Measurements from ENCODE around the gene RMDN2.

The RMDN2 gene

DNA sequence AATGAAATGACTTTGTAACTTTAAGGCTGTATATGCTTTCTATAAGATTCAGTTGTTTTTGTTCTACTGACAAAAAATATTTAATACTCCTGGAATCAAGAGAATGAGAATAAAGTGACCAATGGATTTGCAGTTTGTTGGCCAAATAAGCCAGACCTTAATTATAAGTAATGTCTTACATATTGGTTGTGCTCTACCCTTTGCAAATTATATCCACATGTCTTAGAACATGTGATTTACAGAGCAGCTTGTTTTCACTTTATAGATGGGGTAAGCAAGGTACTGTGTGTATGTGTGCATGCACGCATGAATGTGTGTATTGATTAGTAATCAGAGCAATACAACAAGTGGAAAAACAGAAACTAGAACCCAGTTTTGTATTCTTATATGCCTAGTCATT, 59.1 kb downstream of the RMDN2 start:
- no peak overlapping the region for H3K4me2 ChIP-seq (ENCODE audit: low read length)
- H3K36me3 ChIP-seq (ENCODE audit: insufficient read depth, low read length) = no peaks in the 10 kb centered on the region
- H2AFZ ChIP-seq (ENCODE audit: low read length) = no peak overlapping the region
- H3K79me2 ChIP-seq (ENCODE audit: insufficient read depth, low read length) = no peaks in the 10 kb centered on the region
- TF ChIP-seq EZH2 (IDR thresholded peaks at IDR 0.05; ENCODE audit: borderline replicate concordance, low read length) = no peak
- TF ChIP-seq, protein P1, sequence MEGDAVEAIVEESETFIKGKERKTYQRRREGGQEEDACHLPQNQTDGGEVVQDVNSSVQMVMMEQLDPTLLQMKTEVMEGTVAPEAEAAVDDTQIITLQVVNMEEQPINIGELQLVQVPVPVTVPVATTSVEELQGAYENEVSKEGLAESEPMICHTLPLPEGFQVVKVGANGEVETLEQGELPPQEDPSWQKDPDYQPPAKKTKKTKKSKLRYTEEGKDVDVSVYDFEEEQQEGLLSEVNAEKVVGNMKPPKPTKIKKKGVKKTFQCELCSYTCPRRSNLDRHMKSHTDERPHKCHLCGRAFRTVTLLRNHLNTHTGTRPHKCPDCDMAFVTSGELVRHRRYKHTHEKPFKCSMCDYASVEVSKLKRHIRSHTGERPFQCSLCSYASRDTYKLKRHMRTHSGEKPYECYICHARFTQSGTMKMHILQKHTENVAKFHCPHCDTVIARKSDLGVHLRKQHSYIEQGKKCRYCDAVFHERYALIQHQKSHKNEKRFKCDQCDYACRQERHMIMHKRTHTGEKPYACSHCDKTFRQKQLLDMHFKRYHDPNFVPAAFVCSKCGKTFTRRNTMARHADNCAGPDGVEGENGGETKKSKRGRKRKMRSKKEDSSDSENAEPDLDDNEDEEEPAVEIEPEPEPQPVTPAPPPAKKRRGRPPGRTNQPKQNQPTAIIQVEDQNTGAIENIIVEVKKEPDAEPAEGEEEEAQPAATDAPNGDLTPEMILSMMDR (IDR thresholded peaks at IDR 0.05; ENCODE audit: low read length) = no peak
- no peak overlapping the region for H3K4me3 ChIP-seq (ENCODE audit: low read depth, low read length, poor library complexity, severe bottlenecking)
- no peaks in the 10 kb centered on the region for H3K9me3 ChIP-seq (ENCODE audit: low read length)
- H3K4me1 ChIP-seq (ENCODE audit: insufficient read depth, low read length, severe bottlenecking) = no peaks in the 10 kb centered on the region
- H3K9me2 ChIP-seq (ENCODE audit: low read depth, low read length) = no peaks in the 10 kb centered on the region
- no peak overlapping the region for H3K27ac ChIP-seq (ENCODE audit: low read depth, low read length, poor library complexity, severe bottlenecking)
- H3F3A ChIP-seq (ENCODE audit: insufficient read depth, low read length) = no peaks in the 10 kb centered on the region
- no peak overlapping the region for H3K9ac ChIP-seq (ENCODE audit: low read length)
- no peaks in the 10 kb centered on the region for H3K27me3 ChIP-seq (ENCODE audit: insufficient read depth, low read length)
- no peaks in the 10 kb centered on the region for H4K20me1 ChIP-seq (ENCODE audit: insufficient read depth, low read length)

DNA sequence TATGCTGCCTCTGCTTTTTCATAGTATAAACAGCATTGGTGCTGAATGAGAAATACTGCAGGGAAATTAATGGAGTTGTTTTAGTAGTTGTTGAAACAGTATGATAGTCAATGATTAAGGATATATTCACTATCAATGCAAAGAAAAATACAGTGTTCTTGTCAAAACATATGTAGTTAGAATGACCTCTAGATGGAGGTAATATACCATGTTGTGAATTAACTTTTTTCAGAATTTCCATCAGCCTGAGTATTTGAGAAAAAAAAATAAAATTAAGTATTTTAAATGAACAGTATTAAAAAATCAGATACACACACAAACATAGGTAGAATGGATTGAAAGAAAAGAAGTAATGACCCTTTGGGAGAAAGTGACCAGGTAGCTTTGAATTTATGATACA, 59.5 kb downstream of the RMDN2 start:
- Histone ChIP-seq H3K4me3 (ENCODE audit: low read depth, low read length, poor library complexity, severe bottlenecking) (no peak overlapping the region), H3K79me2 (ENCODE audit: insufficient read depth, low read length) (no peaks in the 10 kb centered on the region), H3K27me3 (ENCODE audit: insufficient read depth, low read length) (no peaks in the 10 kb centered on the region), H3K4me2 (ENCODE audit: low read length) (no peak overlapping the region), H3K9me3 (ENCODE audit: low read length) (no peaks in the 10 kb centered on the region), H3F3A (ENCODE audit: insufficient read depth, low read length) (no peaks in the 10 kb centered on the region), H3K9me2 (ENCODE audit: low read depth, low read length) (no peaks in the 10 kb centered on the region), H4K20me1 (ENCODE audit: insufficient read depth, low read length) (no peaks in the 10 kb centered on the region), H2AFZ (ENCODE audit: low read length) (no peak overlapping the region), H3K27ac (ENCODE audit: low read depth, low read length, poor library complexity, severe bottlenecking) (no peak overlapping the region), H3K4me1 (ENCODE audit: insufficient read depth, low read length, severe bottlenecking) (no peaks in the 10 kb centered on the region), H3K9ac (ENCODE audit: low read length) (no peak overlapping the region), H3K36me3 (ENCODE audit: insufficient read depth, low read length) (no peaks in the 10 kb centered on the region)
- no peak for TF ChIP-seq EZH2 (IDR thresholded peaks at IDR 0.05; ENCODE audit: borderline replicate concordance, low read length)
- TF ChIP-seq, protein P1 (IDR thresholded peaks at IDR 0.05; ENCODE audit: low read length) = no peak

DNA sequence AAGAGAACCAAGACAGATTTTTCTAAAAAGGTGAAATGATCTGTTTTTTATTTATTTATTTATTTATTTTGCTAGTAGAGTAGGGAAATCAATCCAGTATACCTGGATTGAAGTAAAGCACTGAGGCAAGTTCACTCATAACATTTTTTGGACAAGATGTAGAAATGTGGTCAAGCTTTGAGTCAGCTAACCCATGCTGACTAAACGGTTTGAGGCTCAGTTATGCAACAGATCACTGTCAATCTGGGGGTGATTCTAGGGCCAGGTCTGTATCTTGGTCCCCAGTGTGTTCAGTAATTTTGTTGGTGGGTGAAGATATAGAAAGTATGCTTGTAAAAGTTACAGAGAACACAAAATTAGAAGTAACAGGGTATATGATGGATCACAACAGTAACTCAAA, 60.2 kb downstream of the RMDN2 start:
- Histone ChIP-seq H3K27me3 (ENCODE audit: insufficient read depth, low read length) (no peaks in the 10 kb centered on the region), H3K4me3 (ENCODE audit: low read depth, low read length, poor library complexity, severe bottlenecking) (no peak overlapping the region), H3K27ac (ENCODE audit: low read depth, low read length, poor library complexity, severe bottlenecking) (no peak overlapping the region), H4K20me1 (ENCODE audit: insufficient read depth, low read length) (no peaks in the 10 kb centered on the region), H3K4me2 (ENCODE audit: low read length) (no peak overlapping the region), H3F3A (ENCODE audit: insufficient read depth, low read length) (no peaks in the 10 kb centered on the region), H3K9ac (ENCODE audit: low read length) (no peak overlapping the region), H3K9me3 (ENCODE audit: low read length) (no peaks in the 10 kb centered on the region), H3K9me2 (ENCODE audit: low read depth, low read length) (no peaks in the 10 kb centered on the region), H3K79me2 (ENCODE audit: insufficient read depth, low read length) (no peaks in the 10 kb centered on the region), H2AFZ (ENCODE audit: low read length) (no peak overlapping the region), H3K4me1 (ENCODE audit: insufficient read depth, low read length, severe bottlenecking) (no peaks in the 10 kb centered on the region), H3K36me3 (ENCODE audit: insufficient read depth, low read length) (no peaks in the 10 kb centered on the region)
- TF ChIP-seq, protein P1 (IDR thresholded peaks at IDR 0.05; ENCODE audit: low read length) = no peak
- TF ChIP-seq EZH2 (IDR thresholded peaks at IDR 0.05; ENCODE audit: borderline replicate concordance, low read length) = no peak
